PFSK-1 (cell line): ENCODE measurements around the gene SLC5A10.

Experiments
- FOXP2 ChIP-seq: optimal IDR thresholded peaks from 2 replicates; pipeline ENCODE3; 2011; ENCODE audit warnings: borderline replicate concordance, control low read depth, inconsistent platforms; ENCODE audit not compliant: insufficient read depth; ENCODE audit errors: extremely low read length, extremely low read depth
- POLR2AphosphoS5 ChIP-seq: IDR thresholded peaks from 2 replicates; pipeline ENCODE4 v1.6.1; 2012; ENCODE audit warnings: low read depth, mild to moderate bottlenecking, control low read depth, low read length, moderate library complexity
- SIN3A ChIP-seq: IDR thresholded peaks from 2 replicates; pipeline ENCODE4 v1.6.1; 2012; ENCODE audit warnings: mild to moderate bottlenecking, low read length, moderate library complexity, borderline replicate concordance; ENCODE audit not compliant: insufficient read depth
- TAF1 ChIP-seq: IDR thresholded peaks from 2 replicates; pipeline ENCODE4 v1.6.1; 2012; ENCODE audit warnings: low read length, control low read depth, borderline replicate concordance; ENCODE audit not compliant: insufficient read depth
- TF ChIP-seq, protein P1 (sequence below), 2 experiments: IDR thresholded peaks; 2 replicates each; pipeline versions ENCODE4 v1.6.1 to v1.8.0; 2011 to 2012; ENCODE audit warnings: low read depth in 2 of 2, low read length in 2 of 2, control low read depth in 1 of 2, inconsistent platforms in 1 of 2, mild to moderate bottlenecking in 1 of 2, moderate library complexity in 1 of 2; ENCODE audit not compliant: insufficient read depth in 1 of 2

SLC5A10 gene

DNA sequence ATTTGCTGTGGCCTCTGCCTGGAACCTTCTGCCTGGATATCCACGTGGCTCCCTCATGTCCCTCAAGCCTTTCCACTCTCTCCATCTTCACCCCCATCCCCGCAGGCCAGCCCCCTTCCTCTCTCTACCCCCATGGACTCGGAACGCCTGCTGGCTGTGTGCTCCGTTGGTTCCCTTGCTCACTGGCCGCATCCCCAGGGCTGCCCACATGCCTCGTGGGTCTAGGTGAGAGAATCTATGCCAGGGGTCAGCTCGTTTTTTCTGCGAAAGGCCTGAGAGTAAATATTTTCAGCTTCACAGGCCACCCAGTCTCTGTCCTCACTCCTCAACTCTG is 12.0 kb downstream of the SLC5A10 start:
- TF ChIP-seq SIN3A (no peak), POLR2AphosphoS5 (no peak), TAF1 (no peak), FOXP2 (no peak)
- TF ChIP-seq, protein P1, sequence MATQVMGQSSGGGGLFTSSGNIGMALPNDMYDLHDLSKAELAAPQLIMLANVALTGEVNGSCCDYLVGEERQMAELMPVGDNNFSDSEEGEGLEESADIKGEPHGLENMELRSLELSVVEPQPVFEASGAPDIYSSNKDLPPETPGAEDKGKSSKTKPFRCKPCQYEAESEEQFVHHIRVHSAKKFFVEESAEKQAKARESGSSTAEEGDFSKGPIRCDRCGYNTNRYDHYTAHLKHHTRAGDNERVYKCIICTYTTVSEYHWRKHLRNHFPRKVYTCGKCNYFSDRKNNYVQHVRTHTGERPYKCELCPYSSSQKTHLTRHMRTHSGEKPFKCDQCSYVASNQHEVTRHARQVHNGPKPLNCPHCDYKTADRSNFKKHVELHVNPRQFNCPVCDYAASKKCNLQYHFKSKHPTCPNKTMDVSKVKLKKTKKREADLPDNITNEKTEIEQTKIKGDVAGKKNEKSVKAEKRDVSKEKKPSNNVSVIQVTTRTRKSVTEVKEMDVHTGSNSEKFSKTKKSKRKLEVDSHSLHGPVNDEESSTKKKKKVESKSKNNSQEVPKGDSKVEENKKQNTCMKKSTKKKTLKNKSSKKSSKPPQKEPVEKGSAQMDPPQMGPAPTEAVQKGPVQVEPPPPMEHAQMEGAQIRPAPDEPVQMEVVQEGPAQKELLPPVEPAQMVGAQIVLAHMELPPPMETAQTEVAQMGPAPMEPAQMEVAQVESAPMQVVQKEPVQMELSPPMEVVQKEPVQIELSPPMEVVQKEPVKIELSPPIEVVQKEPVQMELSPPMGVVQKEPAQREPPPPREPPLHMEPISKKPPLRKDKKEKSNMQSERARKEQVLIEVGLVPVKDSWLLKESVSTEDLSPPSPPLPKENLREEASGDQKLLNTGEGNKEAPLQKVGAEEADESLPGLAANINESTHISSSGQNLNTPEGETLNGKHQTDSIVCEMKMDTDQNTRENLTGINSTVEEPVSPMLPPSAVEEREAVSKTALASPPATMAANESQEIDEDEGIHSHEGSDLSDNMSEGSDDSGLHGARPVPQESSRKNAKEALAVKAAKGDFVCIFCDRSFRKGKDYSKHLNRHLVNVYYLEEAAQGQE (IDR thresholded peaks at IDR 0.05; ENCODE audit: insufficient read depth in 1 of 2, low read depth in 2 of 2, low read length in 2 of 2) = no peak

DNA sequence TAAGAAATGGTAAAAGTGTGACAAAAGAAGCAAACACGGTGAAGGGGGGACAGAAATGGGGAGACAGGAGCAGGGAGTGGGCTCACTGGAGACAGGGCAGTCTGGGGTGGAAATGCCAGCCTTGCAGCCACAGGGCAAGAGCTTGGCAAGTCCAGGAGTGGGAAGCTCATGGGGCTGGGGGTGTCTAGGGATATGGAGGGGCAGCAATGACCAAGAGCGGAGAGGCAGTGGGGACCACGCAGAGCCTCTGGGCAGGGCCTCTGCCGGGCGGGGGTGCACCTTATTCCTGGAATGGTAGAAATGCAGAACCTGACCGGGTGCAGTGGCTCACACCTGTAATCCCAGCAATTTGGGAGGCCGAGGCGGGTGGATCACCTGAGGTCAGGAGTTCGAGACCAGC is 12.6 kb downstream of the SLC5A10 start:
- TF ChIP-seq POLR2AphosphoS5 = no peak
- no peak for TF ChIP-seq FOXP2
- TF ChIP-seq TAF1 = no peak
- TF ChIP-seq SIN3A = no peak
- TF ChIP-seq, protein P1 (IDR thresholded peaks at IDR 0.05; ENCODE audit: insufficient read depth in 1 of 2, low read depth in 2 of 2, low read length in 2 of 2) = no peak

DNA sequence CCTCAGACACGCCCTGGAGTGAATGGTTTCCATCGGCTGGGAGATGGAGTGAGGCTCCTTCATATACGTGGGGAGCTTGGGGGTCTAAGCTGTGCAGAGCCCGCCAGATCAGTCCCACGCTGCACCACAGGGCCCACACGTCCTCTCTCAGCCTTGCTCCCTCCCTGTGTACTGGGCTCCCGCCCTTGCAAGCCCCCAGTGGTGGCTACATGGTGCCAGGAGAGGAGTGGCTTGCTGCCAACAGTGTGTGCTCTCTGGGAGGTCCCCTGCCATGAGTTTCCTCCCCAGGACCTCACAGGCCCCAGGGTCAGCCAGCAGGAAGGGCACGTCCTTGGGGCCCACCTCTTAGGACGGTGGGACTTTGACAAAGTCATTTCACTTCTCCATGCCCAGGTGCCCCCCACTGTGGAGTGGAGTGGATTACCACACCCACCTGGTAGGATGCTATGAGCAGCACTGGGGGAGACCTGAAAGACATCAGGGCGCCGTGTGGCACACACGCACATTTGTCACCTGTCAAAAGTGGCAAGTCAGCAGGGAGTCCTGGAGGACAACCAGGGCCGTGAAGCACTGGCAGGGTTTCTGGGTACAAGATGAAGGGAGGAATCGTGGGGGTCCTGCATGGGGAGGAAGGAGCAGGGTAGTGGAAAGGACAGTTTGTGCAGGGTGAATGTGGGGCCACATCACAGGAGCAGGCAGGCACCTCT is 13.7 kb downstream of the SLC5A10 start:
- TF ChIP-seq FOXP2 = no peak
- no peak for TF ChIP-seq SIN3A
- no peak for TF ChIP-seq TAF1
- TF ChIP-seq, protein P1 (IDR thresholded peaks at IDR 0.05; ENCODE audit: insufficient read depth in 1 of 2, low read depth in 2 of 2, low read length in 2 of 2) = no peak
- no peak for TF ChIP-seq POLR2AphosphoS5

DNA sequence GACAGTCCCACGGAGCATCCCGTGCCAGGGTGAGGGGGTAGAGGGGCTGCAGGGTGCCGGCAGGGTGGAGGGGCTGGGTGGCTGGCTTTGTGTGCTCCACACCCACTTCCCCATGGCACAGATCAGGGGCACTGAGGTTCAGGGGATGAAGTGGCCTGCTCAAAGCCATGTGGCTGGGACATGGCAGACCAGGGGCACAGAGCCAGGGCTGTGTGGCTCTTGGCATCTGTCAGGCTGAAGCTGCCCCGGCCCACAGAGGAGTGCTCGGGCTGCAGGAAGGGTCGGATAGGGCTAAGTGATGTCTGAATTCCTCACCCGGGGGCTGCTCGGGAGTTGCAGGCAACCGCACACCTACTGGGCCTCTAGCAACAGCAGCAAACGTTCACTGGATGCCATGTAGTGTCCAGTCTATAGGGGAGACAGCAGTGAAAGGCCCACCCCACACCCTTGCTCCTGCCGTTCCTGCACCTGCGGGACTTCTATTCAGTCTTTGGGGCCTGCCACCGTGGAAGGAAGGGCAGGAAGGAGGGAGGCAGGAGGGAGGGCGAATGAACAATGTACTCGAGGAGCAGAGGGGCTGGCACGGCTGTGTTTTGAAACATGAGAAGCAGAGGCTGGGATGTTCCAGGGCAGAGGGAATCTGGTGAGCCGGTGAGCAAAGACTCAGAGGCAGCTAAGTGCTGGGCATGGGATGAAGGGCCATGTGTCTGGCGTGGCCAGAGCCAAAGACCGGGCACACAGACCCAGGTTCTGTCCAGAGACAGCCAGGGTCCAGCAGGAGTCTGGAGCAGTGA is 15.1 kb downstream of the SLC5A10 start:
- no peak for TF ChIP-seq SIN3A
- TF ChIP-seq FOXP2 = no peak
- TF ChIP-seq POLR2AphosphoS5 = no peak
- no peak for TF ChIP-seq TAF1
- TF ChIP-seq, protein P1 (IDR thresholded peaks at IDR 0.05; ENCODE audit: insufficient read depth in 1 of 2, low read depth in 2 of 2, low read length in 2 of 2) = no peak
